Hepatocyte (in vitro differentiated cells): ENCODE data around the gene CELF4. TPM values are rescaled to one million over a fixed set of nuclear protein-coding genes. Genes with fewer than 3 reads are reported as not detected.
"Not testable (repeated sequence)": the region's sequence is repeated elsewhere in the genome, so short reads cannot be mapped to it uniquely, and the experiment has no call there.

Experiments
- DNase-seq: peaks from one replicate; pipeline ENCODE4 v3.0.0-alpha.2; 2016; ENCODE audit warnings: low spot score
- H2AFZ ChIP-seq: fragments of 200-600 bp; sonication (generic); 2 replicates; pipeline ENCODE4 v1.6.0; 2016; ENCODE audit warnings: antibody characterized with exemption, mild to moderate bottlenecking
- H3K27ac ChIP-seq: fragments of 200-600 bp; sonication (generic); 2 replicates; pipeline ENCODE4 v1.5.1; 2016; ENCODE audit warnings: mild to moderate bottlenecking
- H3K27me3 ChIP-seq: fragments of 200-600 bp; sonication (generic); 2 replicates; pipeline ENCODE4 v1.6.1; 2016
- H3K36me3 ChIP-seq: fragments of 200-600 bp; sonication (generic); replicated peaks from 2 replicates; pipeline ENCODE4 v1.5.1; 2016; ENCODE audit warnings: low read depth; ENCODE audit not compliant: insufficient read depth
- H3K4me1 ChIP-seq: fragments of 200-600 bp; sonication (generic); 2 replicates; pipeline ENCODE4 v1.5.1; 2016; ENCODE audit warnings: mild to moderate bottlenecking, moderate library complexity; ENCODE audit not compliant: insufficient read depth
- H3K4me2 ChIP-seq: fragments of 200-600 bp; sonication (generic); 2 replicates; pipeline ENCODE4 v1.6.0; 2016
- H3K4me3 ChIP-seq: fragments of 200-600 bp; sonication (generic); 2 replicates; pipeline ENCODE4 v1.5.1; 2016; ENCODE audit warnings: mild to moderate bottlenecking
- H3K79me2 ChIP-seq: fragments of 200-600 bp; sonication (generic); 2 replicates; pipeline ENCODE4 v1.6.0; 2017; ENCODE audit warnings: mild to moderate bottlenecking
- H3K9me2 ChIP-seq: fragments of 200-600 bp; sonication (generic); replicated peaks from 2 replicates; pipeline ENCODE4 v1.6.0; 2017; ENCODE audit warnings: mild to moderate bottlenecking; ENCODE audit not compliant: insufficient read depth
- H3K9me3 ChIP-seq: fragments of 200-600 bp; sonication (generic); 2 replicates; pipeline ENCODE4 v1.5.1; 2016; ENCODE audit warnings: low read depth, mild to moderate bottlenecking
- H4K20me1 ChIP-seq: fragments of 200-600 bp; sonication (generic); 2 replicates; pipeline ENCODE4 v1.6.0; 2016; ENCODE audit warnings: mild to moderate bottlenecking; ENCODE audit not compliant: insufficient read depth, poor library complexity, severe bottlenecking
- EZH2 ChIP-seq: fragments of 200-600 bp; sonication (generic); IDR thresholded peaks from 2 replicates; pipeline ENCODE4 v1.6.1; 2016; ENCODE audit warnings: antibody characterized with exemption, mild to moderate bottlenecking, borderline replicate concordance
- EZH2phosphoT487 ChIP-seq: fragments of 200-600 bp; sonication (generic); IDR thresholded peaks from one replicate; pipeline ENCODE4 v1.6.1; 2018; ENCODE audit warnings: antibody characterized with exemption, mild to moderate bottlenecking, low read depth, moderate library complexity; ENCODE audit not compliant: unreplicated experiment, severe bottlenecking
- WGBS: methylation state at CpG from one replicate; pipeline ENCODE4 v1.1.6; 2016; ENCODE audit warnings: low lambda C conversion rate; ENCODE audit errors: missing lambda C conversion rate; 5-methylcytosine and 5-hydroxymethylcytosine counted together
- polyA plus RNA-seq: library from polyadenylated mRNA; unstranded; fragments of >200 nt; fragmentation: Nextera tagmentation; extraction: Ambion mirVana; gene quantifications from 2 replicates; pipeline ENCODE4 v1.2.1, GENCODE V29; 2016
- total RNA-seq: library from RNA; depleted of rRNA; stranded (reverse); fragments of >200 nt; gene quantifications from 2 replicates; pipeline ENCODE4 v1.2.3, GENCODE V29; 2014
- TF ChIP-seq, protein P1 (sequence below): fragments of 200-600 bp; sonication (generic); IDR thresholded peaks from 2 replicates; pipeline ENCODE4 v1.5.1; 2016; ENCODE audit warnings: antibody characterized with exemption, mild to moderate bottlenecking; ENCODE audit not compliant: poor library complexity

CELF4 gene
- total and polyA plus RNA-seq, 2 experiments from 2014 or later = 1.3 to 2.9 TPM

DNA sequence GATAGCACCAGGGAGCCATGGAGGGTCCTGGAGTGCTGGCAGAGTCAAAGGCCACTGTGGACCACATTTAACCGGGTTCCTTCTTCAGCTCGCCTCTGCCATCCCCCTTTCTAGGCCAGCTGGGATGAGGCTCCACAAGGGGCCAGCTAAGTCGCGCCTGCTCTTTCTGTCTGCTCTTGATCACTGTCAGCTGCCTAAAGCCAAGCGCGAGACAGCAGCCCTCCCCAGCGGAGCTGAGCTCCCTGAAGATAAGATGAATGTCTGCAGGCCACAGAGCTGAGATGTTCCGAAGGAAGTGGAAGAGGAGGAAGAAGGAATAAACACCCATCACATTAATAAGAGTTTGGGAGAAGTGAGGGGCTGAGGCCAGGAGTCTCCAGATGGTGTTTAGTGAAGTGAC, 99.6 kb downstream of the CELF4 start:
- Histone ChIP-seq H3K9me3 (no peaks in the 10 kb centered on the region), H3K4me3 (no peak overlapping the region), H2AFZ (no peak overlapping the region), H3K4me2 (peak overlapping the region; percentile 28), H4K20me1 (no peaks in the 10 kb centered on the region), H3K4me1 (no peaks in the 10 kb centered on the region), H3K27ac (no peak overlapping the region), H3K36me3 (no peaks in the 10 kb centered on the region), H3K27me3 (no peaks in the 10 kb centered on the region), H3K9me2 (no peaks in the 10 kb centered on the region), H3K79me2 (no peaks in the 10 kb centered on the region)
- WGBS = 24% methylated on average over 8 of the region's 8 CpGs
- DNase-seq = peak; percentile 54
- no peak for TF ChIP-seq EZH2
- TF ChIP-seq, protein P1, sequence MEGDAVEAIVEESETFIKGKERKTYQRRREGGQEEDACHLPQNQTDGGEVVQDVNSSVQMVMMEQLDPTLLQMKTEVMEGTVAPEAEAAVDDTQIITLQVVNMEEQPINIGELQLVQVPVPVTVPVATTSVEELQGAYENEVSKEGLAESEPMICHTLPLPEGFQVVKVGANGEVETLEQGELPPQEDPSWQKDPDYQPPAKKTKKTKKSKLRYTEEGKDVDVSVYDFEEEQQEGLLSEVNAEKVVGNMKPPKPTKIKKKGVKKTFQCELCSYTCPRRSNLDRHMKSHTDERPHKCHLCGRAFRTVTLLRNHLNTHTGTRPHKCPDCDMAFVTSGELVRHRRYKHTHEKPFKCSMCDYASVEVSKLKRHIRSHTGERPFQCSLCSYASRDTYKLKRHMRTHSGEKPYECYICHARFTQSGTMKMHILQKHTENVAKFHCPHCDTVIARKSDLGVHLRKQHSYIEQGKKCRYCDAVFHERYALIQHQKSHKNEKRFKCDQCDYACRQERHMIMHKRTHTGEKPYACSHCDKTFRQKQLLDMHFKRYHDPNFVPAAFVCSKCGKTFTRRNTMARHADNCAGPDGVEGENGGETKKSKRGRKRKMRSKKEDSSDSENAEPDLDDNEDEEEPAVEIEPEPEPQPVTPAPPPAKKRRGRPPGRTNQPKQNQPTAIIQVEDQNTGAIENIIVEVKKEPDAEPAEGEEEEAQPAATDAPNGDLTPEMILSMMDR = no peak
- TF ChIP-seq EZH2phosphoT487 = no peak

DNA sequence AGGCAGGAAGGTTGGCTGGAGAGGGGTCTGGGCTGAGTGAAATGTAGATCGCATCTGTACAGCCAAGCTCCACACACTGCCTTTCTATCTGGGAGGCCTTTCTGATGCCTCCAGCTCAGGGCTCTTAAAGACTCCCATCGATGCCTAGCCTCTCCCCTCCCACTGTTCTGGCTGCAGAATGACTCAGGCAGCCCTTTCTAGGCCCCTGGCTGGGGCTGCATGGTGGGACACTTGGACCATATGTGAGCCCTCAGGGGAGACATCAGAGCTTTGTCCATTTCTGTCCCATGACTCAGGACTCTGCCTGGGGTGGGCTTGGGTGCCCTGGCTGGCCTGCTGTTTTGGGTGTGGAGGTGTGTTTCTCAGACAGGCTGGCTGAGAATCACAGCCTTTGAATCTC, 101.3 kb downstream of the CELF4 start:
- Histone ChIP-seq H3K4me1 (no peaks in the 10 kb centered on the region), H3K4me3 (no peak overlapping the region), H3K9me3 (no peaks in the 10 kb centered on the region), H3K4me2 (no peak overlapping the region), H3K36me3 (no peaks in the 10 kb centered on the region), H3K9me2 (no peaks in the 10 kb centered on the region), H3K79me2 (no peaks in the 10 kb centered on the region), H3K27ac (no peak overlapping the region), H4K20me1 (no peaks in the 10 kb centered on the region), H3K27me3 (no peaks in the 10 kb centered on the region), H2AFZ (no peak overlapping the region)
- WGBS = 58% methylated on average over 2 of the region's 2 CpGs
- TF ChIP-seq EZH2phosphoT487 = no peak
- no peak for TF ChIP-seq EZH2
- TF ChIP-seq, protein P1 = no peak
- no peak for DNase-seq

DNA sequence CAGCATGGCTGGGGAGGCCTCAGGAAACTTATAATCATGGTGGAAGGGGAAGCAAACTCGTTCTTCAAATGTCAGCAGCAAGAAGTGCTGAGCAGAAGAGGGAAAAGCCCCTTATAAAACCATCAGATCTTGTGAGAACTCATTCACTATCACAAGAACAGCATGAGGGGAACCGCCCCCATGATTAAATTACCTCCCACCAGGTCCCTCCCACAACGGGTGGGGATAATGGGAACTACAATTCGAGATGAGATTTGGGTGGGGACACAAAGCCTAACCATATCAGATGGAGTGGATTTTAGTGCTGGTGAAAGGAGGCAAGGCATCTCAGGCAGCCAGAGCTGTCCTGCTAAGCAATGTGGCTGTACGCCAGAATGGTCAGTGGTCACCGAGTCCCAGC, 104.3 kb downstream of the CELF4 start:
- H3K9me3 ChIP-seq, DNase-seq, H2AFZ ChIP-seq, H3K4me1 ChIP-seq, H3K4me3 ChIP-seq, H4K20me1 ChIP-seq, H3K27ac ChIP-seq, H3K4me2 ChIP-seq, H3K27me3 ChIP-seq, H3K9me2 ChIP-seq, H3K79me2 ChIP-seq, H3K36me3 ChIP-seq: not testable (repeated sequence)
- WGBS = 89% methylated on average over 6 of the region's 6 CpGs

DNA sequence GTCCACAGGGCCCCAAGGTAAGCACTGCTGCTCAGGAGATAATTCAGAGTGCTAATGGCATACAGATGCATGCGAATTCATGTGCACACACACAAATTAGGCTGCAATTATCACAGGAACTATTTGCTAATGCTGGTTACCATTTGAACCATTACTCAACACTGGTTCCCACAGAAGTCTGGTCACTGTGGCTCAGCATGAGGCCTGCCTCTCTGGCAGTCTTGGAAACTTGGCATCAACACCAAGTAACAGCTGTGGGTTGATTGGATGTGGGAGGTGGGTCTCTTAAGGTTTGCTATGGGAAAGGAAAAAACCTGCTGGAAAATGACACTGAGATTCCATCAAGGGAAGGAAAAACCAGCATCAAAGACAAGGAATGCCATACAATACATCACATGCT, 105.0 kb downstream of the CELF4 start:
- WGBS = 69% methylated on average over 1 of the region's 1 CpG
- TF ChIP-seq EZH2 (no peak), EZH2phosphoT487 (no peak)
- TF ChIP-seq, protein P1 = no peak

More for the DNA sequence above, 105.0 kb downstream of the CELF4 start:
- no peaks in the 10 kb centered on the region for H4K20me1 ChIP-seq
- no peaks in the 10 kb centered on the region for H3K9me2 ChIP-seq
- H3K4me3 ChIP-seq = no peak overlapping the region
- H3K27me3 ChIP-seq = no peaks in the 10 kb centered on the region
- no peak for DNase-seq
- no peak overlapping the region for H2AFZ ChIP-seq
- no peaks in the 10 kb centered on the region for H3K4me1 ChIP-seq
- no peak overlapping the region for H3K4me2 ChIP-seq
- H3K36me3 ChIP-seq = no peaks in the 10 kb centered on the region
- no peaks in the 10 kb centered on the region for H3K9me3 ChIP-seq
- no peak overlapping the region for H3K27ac ChIP-seq
- H3K79me2 ChIP-seq = no peaks in the 10 kb centered on the region
